Measurements from ENCODE around the gene DNAAF5.

DNA sequence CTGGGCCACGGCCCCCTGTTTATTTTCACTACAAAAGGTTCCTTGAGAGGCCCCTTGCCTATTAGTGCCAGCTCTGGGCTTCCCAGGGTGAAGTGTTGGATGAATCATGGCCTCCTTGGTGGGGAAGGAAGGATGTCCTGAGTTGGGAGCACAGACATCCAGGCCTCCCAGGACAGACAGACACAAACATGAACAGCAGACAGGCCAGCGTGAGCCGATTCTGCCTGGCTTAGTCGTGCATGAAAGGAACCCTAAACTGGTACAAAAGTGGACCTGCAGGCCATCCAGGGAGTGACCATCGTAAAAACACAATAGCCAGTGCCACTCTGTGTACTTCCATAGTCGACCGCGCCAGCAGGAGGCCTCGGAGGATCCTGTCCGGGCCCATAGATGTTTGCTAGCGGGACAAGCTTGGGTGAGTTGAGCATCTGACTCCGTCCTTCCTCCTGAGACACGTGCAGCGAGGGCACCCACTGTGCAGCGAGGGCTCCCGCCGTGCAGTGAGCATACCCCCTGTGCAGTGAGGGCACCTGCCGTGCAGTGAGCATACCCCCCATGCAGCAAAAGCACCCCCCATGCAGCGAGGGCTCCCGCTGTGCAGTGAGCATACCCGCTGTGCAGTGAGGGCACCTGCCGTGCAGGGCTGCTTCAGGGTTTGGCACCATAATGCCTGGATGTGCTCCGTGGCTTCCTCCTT is 51.9 kb downstream of the DNAAF5 start:
- TF ChIP-seq, protein P1, sequence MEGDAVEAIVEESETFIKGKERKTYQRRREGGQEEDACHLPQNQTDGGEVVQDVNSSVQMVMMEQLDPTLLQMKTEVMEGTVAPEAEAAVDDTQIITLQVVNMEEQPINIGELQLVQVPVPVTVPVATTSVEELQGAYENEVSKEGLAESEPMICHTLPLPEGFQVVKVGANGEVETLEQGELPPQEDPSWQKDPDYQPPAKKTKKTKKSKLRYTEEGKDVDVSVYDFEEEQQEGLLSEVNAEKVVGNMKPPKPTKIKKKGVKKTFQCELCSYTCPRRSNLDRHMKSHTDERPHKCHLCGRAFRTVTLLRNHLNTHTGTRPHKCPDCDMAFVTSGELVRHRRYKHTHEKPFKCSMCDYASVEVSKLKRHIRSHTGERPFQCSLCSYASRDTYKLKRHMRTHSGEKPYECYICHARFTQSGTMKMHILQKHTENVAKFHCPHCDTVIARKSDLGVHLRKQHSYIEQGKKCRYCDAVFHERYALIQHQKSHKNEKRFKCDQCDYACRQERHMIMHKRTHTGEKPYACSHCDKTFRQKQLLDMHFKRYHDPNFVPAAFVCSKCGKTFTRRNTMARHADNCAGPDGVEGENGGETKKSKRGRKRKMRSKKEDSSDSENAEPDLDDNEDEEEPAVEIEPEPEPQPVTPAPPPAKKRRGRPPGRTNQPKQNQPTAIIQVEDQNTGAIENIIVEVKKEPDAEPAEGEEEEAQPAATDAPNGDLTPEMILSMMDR (IDR thresholded peaks at IDR 0.05) = no peak
- TF ChIP-seq ZFX (IDR thresholded peaks at IDR 0.05; ENCODE audit: borderline replicate concordance) = no peak
